ENCODE data around the gene COL9A3.

- no peak for TF ChIP-seq CTCF (IDR thresholded peaks at IDR 0.05; ENCODE audit: poor library complexity)
- TF ChIP-seq EZH2phosphoT487 (IDR thresholded peaks at IDR 0.05; ENCODE audit: low read depth, severe bottlenecking, unreplicated experiment) = no peak
- no peak for TF ChIP-seq EZH2 (IDR thresholded peaks at IDR 0.05; ENCODE audit: borderline replicate concordance)
Measured at GRCh38 chr20:62825333-62825985, 8.6 kb downstream of the COL9A3 start.

Measured in hepatocyte (in vitro differentiated cells).